Natural killer cell (primary cell): ENCODE results near the gene RMDN3. TPM values are rescaled to one million over a fixed set of nuclear protein-coding genes. Genes with fewer than 3 reads are reported as not detected.

ENCODE experiments used
- ATAC-seq, 3 donors: fragments of 150-1000 bp in 2 of 3; fragments of 200-7000 bp in 1 of 3; cut with Tn5 transposase; 1 replicate in 1 of 3; 2 replicates in 2 of 3; pipeline ENCODE4 v1.10.0; 2021; ENCODE audit warnings: mild to moderate bottlenecking in 2 of 3, moderate library complexity in 2 of 3
- DNase-seq, 2 donors: peaks; one replicate each; pipeline versions ENCODE4 v3.0.0 to v3.0.0-alpha.2; 2013 to 2021; ENCODE audit warnings: mixed read lengths in 1 of 2
- H3K27ac ChIP-seq: one replicate; pipeline ENCODE4 v1.5.1; 2013; ENCODE audit warnings: mild to moderate bottlenecking, low read length
- H3K27me3 ChIP-seq: one replicate; pipeline ENCODE4 v1.6.1; 2013; ENCODE audit warnings: low read length; ENCODE audit not compliant: control insufficient read depth, insufficient read depth
- H3K36me3 ChIP-seq: one replicate; pipeline ENCODE4 v1.6.1; 2013; ENCODE audit warnings: low read length; ENCODE audit not compliant: control insufficient read depth, insufficient read depth
- H3K4me1 ChIP-seq: one replicate; pipeline ENCODE4 v1.6.1; 2013; ENCODE audit warnings: low read length; ENCODE audit not compliant: control insufficient read depth, insufficient read depth
- H3K4me3 ChIP-seq: one replicate; pipeline ENCODE4 v1.5.1; 2013; ENCODE audit warnings: low read length
- H3K9me3 ChIP-seq: one replicate; pipeline ENCODE4 v1.6.1; 2013; ENCODE audit warnings: low read length; ENCODE audit not compliant: control insufficient read depth, insufficient read depth
- H3K27ac Mint-ChIP-seq, 2 donors: one replicate each; pipeline ENCODE4 v1.8.0; 2022; ENCODE audit warnings: mild to moderate bottlenecking in 2 of 2, mixed read lengths in 2 of 2, moderate library complexity in 1 of 2
- H3K27me3 Mint-ChIP-seq, 2 donors: one replicate each; pipeline ENCODE4 v1.8.0; 2022; ENCODE audit warnings: low read depth in 2 of 2, mixed read lengths in 2 of 2
- H3K36me3 Mint-ChIP-seq: one replicate; pipeline ENCODE4 v1.8.0; 2022; ENCODE audit warnings: mixed read lengths
- H3K4me1 Mint-ChIP-seq, 2 donors: one replicate each; pipeline ENCODE4 v1.8.0; 2022; ENCODE audit warnings: mixed read lengths in 2 of 2
- H3K4me3 Mint-ChIP-seq: one replicate; pipeline ENCODE4 v1.8.0; 2022; ENCODE audit warnings: mild to moderate bottlenecking, moderate library complexity, mixed read lengths
- H3K9me3 Mint-ChIP-seq, 2 donors: one replicate each; pipeline ENCODE4 v1.8.0; 2022; ENCODE audit warnings: mixed read lengths in 2 of 2
- WGBS: methylation state at CpG from one replicate; pipeline ENCODE4 v1.1.7; 2013; ENCODE audit warnings: missing lambda C conversion rate; ENCODE audit not compliant: insufficient coverage; 5-methylcytosine and 5-hydroxymethylcytosine counted together
- intact Hi-C: fragments of 100-400 bp; cut with micrococcal nuclease; formaldehyde crosslinking; loops from one replicate; pipeline ENCODE4 v1.14.2; 2022
- total RNA-seq, 4 donors: library from RNA; stranded (reverse); fragments of 120-200 nt in 1 of 4; gene quantifications; one replicate each; pipeline versions ENCODE4 v1.2.3 to v1.2.4, GENCODE V29; 2013 to 2022
- TF ChIP-seq, protein P1 (sequence below): fragments of 200-600 bp; IDR thresholded peaks from one replicate; pipeline ENCODE4 v1.8.0; 2022; ENCODE audit warnings: antibody characterized with exemption

Gene RMDN3, protein sequence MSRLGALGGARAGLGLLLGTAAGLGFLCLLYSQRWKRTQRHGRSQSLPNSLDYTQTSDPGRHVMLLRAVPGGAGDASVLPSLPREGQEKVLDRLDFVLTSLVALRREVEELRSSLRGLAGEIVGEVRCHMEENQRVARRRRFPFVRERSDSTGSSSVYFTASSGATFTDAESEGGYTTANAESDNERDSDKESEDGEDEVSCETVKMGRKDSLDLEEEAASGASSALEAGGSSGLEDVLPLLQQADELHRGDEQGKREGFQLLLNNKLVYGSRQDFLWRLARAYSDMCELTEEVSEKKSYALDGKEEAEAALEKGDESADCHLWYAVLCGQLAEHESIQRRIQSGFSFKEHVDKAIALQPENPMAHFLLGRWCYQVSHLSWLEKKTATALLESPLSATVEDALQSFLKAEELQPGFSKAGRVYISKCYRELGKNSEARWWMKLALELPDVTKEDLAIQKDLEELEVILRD
- total RNA-seq: 10 to 100 TPM; 52.8 to 82.3 (median 72.0) TPM
- 33.9 TPM for total RNA-seq (2013)

DNA sequence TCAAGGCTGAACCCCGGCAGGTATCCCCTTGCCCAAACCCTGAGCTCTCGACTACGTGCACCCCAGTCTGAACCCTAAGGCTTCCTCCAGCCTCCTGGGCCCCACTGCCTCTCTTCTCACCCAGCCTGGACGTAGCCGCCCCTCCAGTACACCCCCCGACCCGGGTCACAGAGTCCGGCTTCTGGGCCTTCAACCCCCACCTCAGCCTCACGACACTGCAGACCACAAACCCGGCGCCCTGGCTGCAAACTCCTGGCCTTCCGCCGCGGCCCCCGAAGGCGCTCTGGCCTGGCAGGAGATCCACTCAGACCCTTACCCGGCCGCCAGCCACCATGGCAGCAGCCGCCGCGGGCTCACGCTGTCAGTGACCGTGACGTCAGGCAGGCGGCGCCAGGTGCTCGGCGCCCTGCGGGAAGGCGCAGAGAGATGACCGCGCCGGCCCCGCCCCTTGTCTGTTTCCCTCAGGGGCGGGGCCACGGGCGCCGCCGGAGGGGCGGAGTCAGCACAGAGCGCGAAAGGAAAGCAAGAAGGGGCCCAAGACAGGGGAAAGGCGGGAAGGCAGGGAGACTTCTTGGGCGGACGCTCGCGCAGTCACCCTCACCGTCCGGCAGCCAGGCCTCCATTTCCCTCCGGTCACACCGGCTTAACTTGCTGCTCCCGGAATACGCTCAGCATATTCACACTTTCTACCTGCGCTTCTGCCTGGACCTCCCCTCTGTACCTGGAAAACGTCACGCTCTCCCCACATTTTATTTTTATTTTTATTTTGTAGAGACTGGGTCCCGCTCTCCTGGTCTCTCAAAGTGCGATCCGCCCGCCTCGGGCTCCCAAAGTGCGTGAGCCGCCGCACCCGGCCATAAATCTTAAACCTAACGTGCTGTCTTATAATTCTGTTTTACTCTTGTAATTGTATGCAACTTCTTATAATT is at the start of gene RMDN3:
TSS of gene RMDN3 (minus strand) at position 372 of the 929 bp plus-strand sequence. CDS start 471 bp downstream, outside the sequence.
- TF ChIP-seq, protein P1, sequence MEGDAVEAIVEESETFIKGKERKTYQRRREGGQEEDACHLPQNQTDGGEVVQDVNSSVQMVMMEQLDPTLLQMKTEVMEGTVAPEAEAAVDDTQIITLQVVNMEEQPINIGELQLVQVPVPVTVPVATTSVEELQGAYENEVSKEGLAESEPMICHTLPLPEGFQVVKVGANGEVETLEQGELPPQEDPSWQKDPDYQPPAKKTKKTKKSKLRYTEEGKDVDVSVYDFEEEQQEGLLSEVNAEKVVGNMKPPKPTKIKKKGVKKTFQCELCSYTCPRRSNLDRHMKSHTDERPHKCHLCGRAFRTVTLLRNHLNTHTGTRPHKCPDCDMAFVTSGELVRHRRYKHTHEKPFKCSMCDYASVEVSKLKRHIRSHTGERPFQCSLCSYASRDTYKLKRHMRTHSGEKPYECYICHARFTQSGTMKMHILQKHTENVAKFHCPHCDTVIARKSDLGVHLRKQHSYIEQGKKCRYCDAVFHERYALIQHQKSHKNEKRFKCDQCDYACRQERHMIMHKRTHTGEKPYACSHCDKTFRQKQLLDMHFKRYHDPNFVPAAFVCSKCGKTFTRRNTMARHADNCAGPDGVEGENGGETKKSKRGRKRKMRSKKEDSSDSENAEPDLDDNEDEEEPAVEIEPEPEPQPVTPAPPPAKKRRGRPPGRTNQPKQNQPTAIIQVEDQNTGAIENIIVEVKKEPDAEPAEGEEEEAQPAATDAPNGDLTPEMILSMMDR: no peak
- ATAC-seq (peak; percentile 88 to 96 (median 90)), DNase-seq (peak; percentile 95 to 97)
- no peaks in the 10 kb centered on the region for H3K27me3 ChIP-seq
- Mint-ChIP-seq H3K9me3 (no peaks in the 10 kb centered on the region), H3K36me3 (no peaks in the 10 kb centered on the region), H3K4me1 (peaks cover 39 to 46% of the 10 kb centered on the region in 2 donors), H3K27ac (peak within 1 kb of the TSS; percentile 98), H3K27me3 (no peaks in the 10 kb centered on the region), H3K4me3 (peak within 1 kb of the TSS; percentile 99)
- peak within 1 kb of the TSS; percentile 97 for H3K4me3 ChIP-seq
- intact Hi-C loops: loop anchor here (1.0 to 2.0 kb wide), 6 partner anchors 8 to 186 kb away; partner anchors contain the start of genes DNAJC17, RPUSD2 and ZFYVE19
- WGBS: under 1% methylated on average over 63 of the region's 66 CpGs
- peaks cover 19% of the 10 kb centered on the region for H3K36me3 ChIP-seq
- H3K27ac ChIP-seq: peak within 1 kb of the TSS; percentile 90
- no peaks in the 10 kb centered on the region for H3K9me3 ChIP-seq
- H3K4me1 ChIP-seq: peaks cover 43% of the 10 kb centered on the region

DNA sequence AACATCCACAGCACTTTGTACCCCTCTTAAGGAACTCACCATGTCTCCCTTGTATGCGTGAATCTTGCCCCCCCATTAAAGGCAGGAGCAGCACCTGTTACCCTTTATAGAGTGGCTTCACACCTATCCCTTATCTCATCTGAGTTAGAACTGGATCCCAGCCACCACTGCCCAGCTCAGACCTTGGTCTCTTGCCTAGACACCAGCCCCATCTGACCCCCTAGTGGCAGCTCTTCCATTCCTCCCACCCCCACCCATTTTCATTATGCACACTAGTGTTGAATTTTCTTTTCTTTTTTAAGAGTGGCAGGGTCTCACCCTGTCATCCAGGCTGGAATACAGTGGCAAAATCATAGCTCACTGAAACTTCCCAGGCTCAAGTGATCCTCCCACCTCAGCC is 48.6 kb upstream of the RMDN3 start:
- 80% methylated on average over 1 of the region's 1 CpG for WGBS
- Mint-ChIP-seq H3K9me3 (no peaks in the 10 kb centered on the region), H3K4me1 (peaks cover 21 to 28% of the 10 kb centered on the region in 2 donors), H3K36me3 (no peaks in the 10 kb centered on the region), H3K27ac (no peak overlapping the region), H3K27me3 (no peaks in the 10 kb centered on the region), H3K4me3 (no peak overlapping the region)
- DNase-seq (no peak), ATAC-seq (no peak)
- Histone ChIP-seq H3K27ac (no peak overlapping the region), H3K4me3 (no peak overlapping the region), H3K36me3 (no peaks in the 10 kb centered on the region), H3K9me3 (no peaks in the 10 kb centered on the region), H3K4me1 (peaks cover 20% of the 10 kb centered on the region), H3K27me3 (no peaks in the 10 kb centered on the region)
- TF ChIP-seq, protein P1: no peak
- intact Hi-C loops: no loop called here

DNA sequence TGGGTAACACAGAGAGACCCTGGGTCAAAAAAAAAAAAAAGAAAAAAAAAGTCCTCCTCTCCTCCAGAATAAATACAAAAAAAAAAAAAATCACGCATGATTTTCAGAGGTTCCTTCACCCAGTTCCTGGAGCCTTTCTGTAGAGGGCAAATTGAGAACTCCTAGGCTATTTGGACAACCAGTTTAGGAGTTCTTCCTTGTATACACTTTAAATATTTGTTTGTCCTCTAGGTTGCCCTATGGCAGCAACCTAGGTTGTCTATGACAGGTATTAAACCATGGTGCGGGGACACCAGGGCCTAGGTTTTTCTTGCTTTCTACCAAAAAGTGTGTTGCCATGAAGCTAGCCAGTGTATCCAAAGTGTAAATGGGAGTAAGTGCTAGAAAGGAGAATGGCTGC is 48.0 kb upstream of the RMDN3 start:
- DNase-seq (no peak), ATAC-seq (no peak)
- WGBS: 100% methylated on average over 1 of the region's 2 CpGs
- H3K9me3 Mint-ChIP-seq: no peaks in the 10 kb centered on the region
- Histone ChIP-seq H3K4me3 (no peak overlapping the region), H3K27ac (no peak overlapping the region), H3K4me1 (peaks cover 17% of the 10 kb centered on the region), H3K9me3 (no peaks in the 10 kb centered on the region), H3K27me3 (no peaks in the 10 kb centered on the region), H3K36me3 (peaks cover 2% of the 10 kb centered on the region)
- no peak overlapping the region for H3K4me3 Mint-ChIP-seq
- intact Hi-C loops: no loop called here
- H3K27ac Mint-ChIP-seq: no peak overlapping the region
- TF ChIP-seq, protein P1: no peak
- H3K4me1 Mint-ChIP-seq: peaks cover 23 to 30% of the 10 kb centered on the region in 2 donors
- H3K36me3 Mint-ChIP-seq: no peaks in the 10 kb centered on the region
- no peaks in the 10 kb centered on the region for H3K27me3 Mint-ChIP-seq
